OCI-LY7 (cell line): ENCODE measurements around the gene TNXB.
"Not testable (repeated sequence)": the region's sequence is repeated elsewhere in the genome, so short reads cannot be mapped to it uniquely, and the experiment has no call there.

Experiments
- CTCF ChIP-seq: fragments of 200-600 bp; sonication (generic); conservative IDR thresholded peaks from 2 replicates; pipeline ENCODE4 v1.5.1; 2014; ENCODE audit warnings: mild to moderate bottlenecking, antibody characterized with exemption, low read length, moderate library complexity, mixed read lengths
- EZH2phosphoT487 ChIP-seq: fragments of 200-600 bp; sonication (generic); IDR thresholded peaks from 2 replicates; pipeline ENCODE4 v1.6.1; 2018; ENCODE audit warnings: low read depth, borderline replicate concordance, mild to moderate bottlenecking, mixed run types, antibody characterized with exemption, low read length, moderate library complexity, mixed read lengths

- not testable (repeated sequence) for TF ChIP-seq CTCF, EZH2phosphoT487
These were observed 66.9 kb downstream of the TNXB start for GRCh38 chr6:32042276-32042675.
